ENCODE measurements around the gene RAB25. TPM values are rescaled to one million over a fixed set of nuclear protein-coding genes. Genes with fewer than 3 reads are reported as not detected.
A peak's percentile ranks its signal among the peaks of the same experiment; 100 is the strongest.

Gene RAB25
- total RNA-seq, 1 donor from 2014 or later: not detected

DNA sequence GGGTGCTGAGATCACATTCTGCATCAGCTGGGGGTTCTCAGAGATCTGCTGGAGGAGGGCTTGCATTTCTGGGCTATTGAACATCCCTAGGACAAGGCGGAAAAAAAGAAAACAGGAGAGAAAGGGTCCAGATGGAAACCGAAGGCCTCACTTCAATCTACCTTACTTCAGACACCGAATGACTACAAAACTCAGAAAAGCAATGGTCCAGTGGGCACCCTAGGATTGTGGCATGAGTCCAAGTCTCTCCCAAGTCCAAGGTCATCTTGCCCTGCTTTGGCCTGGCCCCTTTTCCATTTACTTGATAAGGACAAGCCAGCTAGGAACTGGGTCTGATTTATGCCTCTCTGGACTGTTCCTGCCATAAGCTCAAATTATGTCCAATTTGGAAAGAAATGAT, 18.1 kb upstream of the RAB25 start:
- Histone ChIP-seq H3K36me3 (peaks cover 81% of the 10 kb centered on the region), H3K4me3 (no peak overlapping the region), H3K4me1 (peaks cover 6% of the 10 kb centered on the region), H3K27ac (replicated peaks) (no peak overlapping the region), H3K9me3 (replicated peaks) (no peaks in the 10 kb centered on the region), H3K27me3 (ENCODE audit: low read depth) (no peaks in the 10 kb centered on the region)
- intact Hi-C loops (cut with micrococcal nuclease): no loop called here
- TF ChIP-seq, protein P1, sequence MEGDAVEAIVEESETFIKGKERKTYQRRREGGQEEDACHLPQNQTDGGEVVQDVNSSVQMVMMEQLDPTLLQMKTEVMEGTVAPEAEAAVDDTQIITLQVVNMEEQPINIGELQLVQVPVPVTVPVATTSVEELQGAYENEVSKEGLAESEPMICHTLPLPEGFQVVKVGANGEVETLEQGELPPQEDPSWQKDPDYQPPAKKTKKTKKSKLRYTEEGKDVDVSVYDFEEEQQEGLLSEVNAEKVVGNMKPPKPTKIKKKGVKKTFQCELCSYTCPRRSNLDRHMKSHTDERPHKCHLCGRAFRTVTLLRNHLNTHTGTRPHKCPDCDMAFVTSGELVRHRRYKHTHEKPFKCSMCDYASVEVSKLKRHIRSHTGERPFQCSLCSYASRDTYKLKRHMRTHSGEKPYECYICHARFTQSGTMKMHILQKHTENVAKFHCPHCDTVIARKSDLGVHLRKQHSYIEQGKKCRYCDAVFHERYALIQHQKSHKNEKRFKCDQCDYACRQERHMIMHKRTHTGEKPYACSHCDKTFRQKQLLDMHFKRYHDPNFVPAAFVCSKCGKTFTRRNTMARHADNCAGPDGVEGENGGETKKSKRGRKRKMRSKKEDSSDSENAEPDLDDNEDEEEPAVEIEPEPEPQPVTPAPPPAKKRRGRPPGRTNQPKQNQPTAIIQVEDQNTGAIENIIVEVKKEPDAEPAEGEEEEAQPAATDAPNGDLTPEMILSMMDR (IDR thresholded peaks at IDR 0.05; ENCODE audit: borderline replicate concordance): no peak
- no peak for DNase-seq

DNA sequence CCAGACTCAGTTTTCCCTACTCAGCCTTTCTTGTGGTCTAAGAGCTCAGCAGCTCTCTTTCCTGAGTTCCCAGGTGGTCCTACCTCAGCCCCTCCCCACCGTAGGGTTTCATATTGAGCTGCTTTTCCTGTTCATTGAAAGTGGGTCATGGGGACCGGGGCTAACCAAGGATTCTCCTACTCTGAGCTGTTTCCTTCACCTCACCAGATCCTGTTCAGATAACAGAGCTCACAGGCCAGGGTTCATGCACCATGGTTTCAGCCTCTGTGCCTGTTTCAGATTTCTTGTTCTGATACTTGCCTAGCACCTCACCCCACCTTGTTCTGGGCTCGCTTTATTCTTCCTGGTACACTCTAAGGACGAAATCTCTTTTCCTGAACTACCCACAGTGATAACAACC, 15.9 kb upstream of the RAB25 start:
- peaks cover 16% of the 10 kb centered on the region for H3K4me1 ChIP-seq
- no peaks in the 10 kb centered on the region for H3K27me3 ChIP-seq (ENCODE audit: low read depth)
- no peak overlapping the region for H3K27ac ChIP-seq (replicated peaks)
- no peak for DNase-seq
- intact Hi-C loops (cut with micrococcal nuclease): no loop called here
- TF ChIP-seq, protein P1 (IDR thresholded peaks at IDR 0.05; ENCODE audit: borderline replicate concordance): no peak
- no peaks in the 10 kb centered on the region for H3K9me3 ChIP-seq (replicated peaks)
- peaks cover 75% of the 10 kb centered on the region for H3K36me3 ChIP-seq
- no peak overlapping the region for H3K4me3 ChIP-seq

DNA sequence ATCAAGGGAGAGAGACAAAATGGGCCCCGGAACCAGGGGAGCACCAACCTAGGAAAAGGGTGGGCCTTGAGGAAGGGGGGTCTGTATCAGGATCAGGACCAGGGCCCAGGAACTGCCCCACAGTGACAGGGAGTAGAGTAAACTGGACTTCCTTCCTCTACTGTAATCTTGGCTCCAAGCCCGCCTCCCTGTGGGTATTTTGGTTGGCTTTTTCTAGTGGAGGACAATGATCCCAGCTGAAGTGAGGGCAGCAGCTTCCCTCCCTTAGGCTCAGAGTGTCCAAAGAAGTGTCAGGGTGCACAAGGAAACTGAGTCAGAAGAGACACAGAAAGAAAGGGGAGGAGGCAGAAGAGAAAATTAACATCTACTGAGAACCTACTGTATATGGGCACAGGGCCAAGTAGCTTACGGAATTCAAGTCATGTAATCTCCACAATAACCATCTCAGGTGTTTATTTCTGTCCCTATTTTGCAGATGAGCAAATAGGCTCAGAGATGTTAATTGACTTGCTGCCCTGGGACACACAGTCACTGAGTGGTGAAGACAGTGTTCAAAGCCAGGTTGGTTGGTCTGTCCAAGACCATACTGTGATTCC, 12.2 kb upstream of the RAB25 start:
- no peak overlapping the region for H3K4me3 ChIP-seq
- peaks cover 41% of the 10 kb centered on the region for H3K36me3 ChIP-seq
- no peaks in the 10 kb centered on the region for H3K27me3 ChIP-seq (ENCODE audit: low read depth)
- H3K27ac ChIP-seq (replicated peaks): no peak overlapping the region
- TF ChIP-seq, protein P1 (IDR thresholded peaks at IDR 0.05; ENCODE audit: borderline replicate concordance): no peak
- intact Hi-C loops (cut with micrococcal nuclease): no loop called here
- peaks cover 40% of the 10 kb centered on the region for H3K4me1 ChIP-seq
- DNase-seq: no peak
- no peaks in the 10 kb centered on the region for H3K9me3 ChIP-seq (replicated peaks)

DNA sequence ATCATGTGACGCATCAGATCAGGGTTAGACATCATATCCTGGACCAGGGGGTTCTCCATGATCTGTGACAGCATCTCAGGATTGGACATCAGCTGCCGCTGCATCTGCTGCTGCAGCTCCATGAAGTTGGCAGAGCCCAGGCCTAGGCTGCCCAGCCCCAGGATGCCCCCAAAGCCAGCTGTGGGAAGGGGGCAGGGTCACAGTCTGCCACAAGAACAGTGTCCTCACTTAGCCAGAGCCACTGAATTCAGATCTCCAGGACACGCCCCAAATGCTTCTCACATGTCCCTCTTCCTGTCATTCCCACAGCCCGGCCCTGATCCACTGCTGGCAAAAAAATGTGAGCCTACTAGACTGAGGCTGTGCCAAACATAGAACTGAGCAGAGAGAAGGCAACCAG, 10.6 kb upstream of the RAB25 start:
- TF ChIP-seq, protein P1 (IDR thresholded peaks at IDR 0.05; ENCODE audit: borderline replicate concordance): no peak
- intact Hi-C loops (cut with micrococcal nuclease): no loop called here
- H3K4me3 ChIP-seq: no peak overlapping the region
- H3K27me3 ChIP-seq (ENCODE audit: low read depth): no peaks in the 10 kb centered on the region
- no peaks in the 10 kb centered on the region for H3K9me3 ChIP-seq (replicated peaks)
- H3K27ac ChIP-seq (replicated peaks): peak overlapping the region; percentile 63
- DNase-seq: peak; percentile 54
- peaks cover 29% of the 10 kb centered on the region for H3K36me3 ChIP-seq
- peaks cover 53% of the 10 kb centered on the region for H3K4me1 ChIP-seq

DNA sequence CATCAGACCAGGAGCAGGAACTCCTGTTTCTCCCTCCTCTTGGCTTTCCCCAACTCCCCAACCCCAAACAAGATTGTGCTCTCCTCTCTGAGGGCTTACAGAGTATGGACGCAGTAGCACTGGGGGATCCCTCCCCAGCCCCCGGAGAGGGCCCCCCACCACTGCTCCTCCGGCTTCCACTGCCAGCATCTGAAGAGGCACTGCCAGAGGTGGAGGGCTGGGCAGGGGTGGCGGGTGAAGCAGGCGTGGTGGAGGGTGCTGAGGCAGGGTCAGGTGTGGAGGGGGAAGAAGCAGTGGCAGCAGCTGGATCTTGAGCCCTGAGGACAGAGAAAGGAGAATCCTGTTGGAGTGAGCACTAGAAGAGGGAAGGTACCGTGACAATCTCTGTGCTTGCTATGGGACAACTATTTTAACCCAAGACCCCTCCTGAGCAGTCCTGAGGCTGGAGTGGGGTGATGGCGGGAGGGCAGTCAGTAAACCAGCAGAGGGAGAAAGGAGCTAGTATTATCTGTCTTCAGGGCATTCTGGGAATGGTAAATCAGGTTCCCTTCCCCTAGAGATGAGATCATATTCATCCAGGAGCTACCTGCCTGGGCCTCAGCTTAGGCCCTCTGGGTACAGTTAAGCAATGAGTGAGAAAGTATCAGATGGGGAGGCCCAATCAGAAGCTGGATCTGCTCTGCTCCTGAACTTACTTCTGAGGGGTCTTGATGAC, 9.8 kb upstream of the RAB25 start:
- TF ChIP-seq, protein P1 (IDR thresholded peaks at IDR 0.05; ENCODE audit: borderline replicate concordance): no peak
- no peak for DNase-seq
- Histone ChIP-seq H3K4me1 (peaks cover 61% of the 10 kb centered on the region), H3K27ac (replicated peaks) (peak overlapping the region; percentile 63), H3K9me3 (replicated peaks) (no peaks in the 10 kb centered on the region), H3K4me3 (no peak overlapping the region), H3K36me3 (peaks cover 27% of the 10 kb centered on the region), H3K27me3 (ENCODE audit: low read depth) (no peaks in the 10 kb centered on the region)
- intact Hi-C loops (cut with micrococcal nuclease): no loop called here
